NCI-H460 (cell line): Measurements from ENCODE around the gene AMOT. TPM values are rescaled to one million over a fixed set of nuclear protein-coding genes. Genes with fewer than 3 reads are reported as not detected.
"Not testable (repeated sequence)": the region's sequence is repeated elsewhere in the genome, so short reads cannot be mapped to it uniquely, and the experiment has no call there.

Source experiments
- DNase-seq: peaks from one replicate; pipeline ENCODE4 v3.0.0-alpha.2; 2016; ENCODE audit warnings: low read depth; ENCODE audit errors: extremely low read depth
- polyA plus RNA-seq: library from polyadenylated mRNA; depleted of rRNA; stranded (reverse); fragments of >200 nt; gene quantifications from 2 replicates; pipeline ENCODE4 v1.2.3, GENCODE V29; 2014; cell fraction: nucleus; rRNA removed
- total RNA-seq: library from RNA; depleted of rRNA; stranded (reverse); fragments of >200 nt; shearing (Covaris generic); gene quantifications from 2 replicates; pipeline ENCODE4 v1.2.3, GENCODE V29; 2014; rRNA removed

The AMOT gene, protein sequence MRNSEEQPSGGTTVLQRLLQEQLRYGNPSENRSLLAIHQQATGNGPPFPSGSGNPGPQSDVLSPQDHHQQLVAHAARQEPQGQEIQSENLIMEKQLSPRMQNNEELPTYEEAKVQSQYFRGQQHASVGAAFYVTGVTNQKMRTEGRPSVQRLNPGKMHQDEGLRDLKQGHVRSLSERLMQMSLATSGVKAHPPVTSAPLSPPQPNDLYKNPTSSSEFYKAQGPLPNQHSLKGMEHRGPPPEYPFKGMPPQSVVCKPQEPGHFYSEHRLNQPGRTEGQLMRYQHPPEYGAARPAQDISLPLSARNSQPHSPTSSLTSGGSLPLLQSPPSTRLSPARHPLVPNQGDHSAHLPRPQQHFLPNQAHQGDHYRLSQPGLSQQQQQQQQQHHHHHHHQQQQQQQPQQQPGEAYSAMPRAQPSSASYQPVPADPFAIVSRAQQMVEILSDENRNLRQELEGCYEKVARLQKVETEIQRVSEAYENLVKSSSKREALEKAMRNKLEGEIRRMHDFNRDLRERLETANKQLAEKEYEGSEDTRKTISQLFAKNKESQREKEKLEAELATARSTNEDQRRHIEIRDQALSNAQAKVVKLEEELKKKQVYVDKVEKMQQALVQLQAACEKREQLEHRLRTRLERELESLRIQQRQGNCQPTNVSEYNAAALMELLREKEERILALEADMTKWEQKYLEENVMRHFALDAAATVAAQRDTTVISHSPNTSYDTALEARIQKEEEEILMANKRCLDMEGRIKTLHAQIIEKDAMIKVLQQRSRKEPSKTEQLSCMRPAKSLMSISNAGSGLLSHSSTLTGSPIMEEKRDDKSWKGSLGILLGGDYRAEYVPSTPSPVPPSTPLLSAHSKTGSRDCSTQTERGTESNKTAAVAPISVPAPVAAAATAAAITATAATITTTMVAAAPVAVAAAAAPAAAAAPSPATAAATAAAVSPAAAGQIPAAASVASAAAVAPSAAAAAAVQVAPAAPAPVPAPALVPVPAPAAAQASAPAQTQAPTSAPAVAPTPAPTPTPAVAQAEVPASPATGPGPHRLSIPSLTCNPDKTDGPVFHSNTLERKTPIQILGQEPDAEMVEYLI
- 0.98 and 2.0 TPM in 2 replicates for total RNA-seq
- polyA plus RNA-seq, result 0.76 and 1.1 TPM in 2 replicates

DNA sequence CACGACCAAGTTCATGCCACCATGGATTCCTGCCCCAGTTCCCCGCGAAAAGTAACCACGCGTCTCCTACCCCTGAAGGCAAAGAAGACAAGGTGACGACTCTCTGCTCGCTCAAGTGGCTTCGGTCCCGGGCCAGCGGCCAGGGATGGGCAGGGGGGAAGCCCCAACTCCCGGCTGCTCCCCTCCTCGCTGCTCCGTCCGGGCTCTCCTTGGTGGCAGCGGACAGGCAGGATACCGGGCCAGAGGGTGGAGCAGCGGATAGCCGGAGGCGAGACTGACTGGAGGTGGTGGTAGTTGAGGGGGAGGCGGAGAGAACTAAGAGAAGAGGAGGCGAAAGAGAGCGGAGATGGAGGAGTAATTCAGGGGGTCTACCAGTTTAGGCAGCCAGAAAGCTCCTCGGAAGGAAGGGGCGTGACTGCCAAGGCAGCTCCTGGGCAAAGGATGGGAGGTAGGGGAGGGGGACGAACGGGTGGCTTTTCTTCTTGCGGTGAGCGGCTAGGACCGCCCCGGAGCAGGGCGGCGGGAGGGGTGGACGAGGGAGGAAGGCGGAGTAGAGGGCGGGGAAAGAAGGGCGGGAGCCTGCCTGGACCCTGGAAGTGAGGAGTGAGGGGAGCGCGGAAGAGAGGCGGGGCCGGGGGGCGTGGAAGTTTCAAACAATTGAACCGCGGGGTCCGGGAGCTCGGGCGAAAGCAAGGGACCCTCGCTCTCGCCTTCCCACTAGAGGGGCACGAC is at the start of gene AMOT:
Gene AMOT (minus strand): TSS at position 450 of the 732 bp plus-strand sequence. CDS start 17,705 bp downstream, outside the sequence.
- peak; percentile 52 for DNase-seq

DNA sequence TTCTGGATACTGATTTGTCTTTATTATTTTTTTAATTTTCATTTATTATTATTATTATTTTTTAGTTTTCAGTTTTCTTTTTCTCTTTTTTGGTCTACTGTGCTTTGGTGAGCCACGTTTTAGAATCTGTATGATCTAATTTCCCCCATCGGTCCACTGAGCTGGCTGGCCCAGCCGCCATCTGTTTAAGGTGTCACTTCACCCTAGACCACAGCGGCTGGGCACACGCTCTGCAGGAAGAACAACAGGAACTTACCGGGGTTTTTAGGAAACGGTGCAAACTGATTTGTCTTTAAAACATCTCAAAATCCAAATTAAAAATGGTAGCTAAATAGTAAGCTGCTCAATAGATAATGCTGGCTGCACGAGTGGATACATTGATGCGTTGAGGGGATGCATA is 48.8 kb upstream of the AMOT start:
- no peak for DNase-seq

DNA sequence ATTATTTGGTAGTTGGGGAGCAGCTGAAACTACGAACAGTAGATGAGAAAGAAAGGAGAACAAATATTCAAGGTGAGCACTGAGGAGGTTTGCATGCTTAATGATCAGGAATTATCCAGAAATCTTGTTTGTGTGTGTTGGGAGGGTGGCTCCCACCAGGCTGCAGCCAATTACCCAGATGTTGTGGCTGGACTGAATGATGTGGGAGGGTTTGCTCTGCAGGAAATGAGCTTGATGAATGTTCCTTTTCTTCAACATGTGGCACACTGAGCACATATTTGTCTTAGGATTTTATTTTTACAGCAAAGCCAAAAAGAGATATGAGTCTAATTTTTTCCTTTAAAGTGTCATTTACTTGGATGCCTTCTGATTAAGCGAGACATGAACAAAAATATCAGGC is 48.3 kb upstream of the AMOT start:
- no peak for DNase-seq

DNA sequence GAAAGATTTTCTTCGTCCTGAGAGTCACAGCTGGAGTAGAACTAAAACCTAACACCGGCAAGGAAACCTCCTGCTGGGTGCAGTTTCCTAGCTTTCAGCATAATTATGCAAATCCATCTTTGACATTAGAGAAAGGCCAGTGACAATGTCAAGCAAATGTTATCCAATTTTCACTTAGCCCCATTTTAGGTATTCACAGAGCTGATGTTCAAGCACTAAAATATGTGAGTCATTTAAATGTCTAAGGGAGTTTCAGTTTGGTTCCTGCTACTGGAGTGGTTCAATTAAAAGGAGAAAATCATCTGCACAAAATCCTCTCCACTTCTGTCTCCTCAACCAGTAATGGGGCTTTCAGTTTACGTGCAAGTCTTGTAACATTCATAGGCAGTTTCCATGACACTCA is 37.1 kb upstream of the AMOT start:
- DNase-seq, result no peak

DNA sequence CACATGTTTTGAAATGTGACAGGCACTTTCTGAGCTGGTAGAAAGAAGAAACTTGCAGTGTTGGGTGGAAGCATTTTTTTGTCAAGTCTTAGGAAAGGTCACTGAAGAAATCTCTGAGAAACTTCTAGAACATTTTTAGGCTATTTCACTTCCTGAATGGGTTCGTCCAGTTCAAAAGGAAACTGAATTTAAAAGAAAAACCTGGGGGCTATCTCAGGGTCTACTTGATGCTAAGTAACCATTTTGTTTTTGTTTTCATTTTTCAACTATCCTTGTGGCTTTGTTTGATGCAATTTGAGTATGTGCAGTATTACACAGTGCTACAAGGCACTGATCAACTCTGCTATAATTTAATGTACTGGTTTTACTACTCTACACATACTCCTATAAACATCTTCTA is 34.0 kb upstream of the AMOT start:
- DNase-seq, result no peak

DNA sequence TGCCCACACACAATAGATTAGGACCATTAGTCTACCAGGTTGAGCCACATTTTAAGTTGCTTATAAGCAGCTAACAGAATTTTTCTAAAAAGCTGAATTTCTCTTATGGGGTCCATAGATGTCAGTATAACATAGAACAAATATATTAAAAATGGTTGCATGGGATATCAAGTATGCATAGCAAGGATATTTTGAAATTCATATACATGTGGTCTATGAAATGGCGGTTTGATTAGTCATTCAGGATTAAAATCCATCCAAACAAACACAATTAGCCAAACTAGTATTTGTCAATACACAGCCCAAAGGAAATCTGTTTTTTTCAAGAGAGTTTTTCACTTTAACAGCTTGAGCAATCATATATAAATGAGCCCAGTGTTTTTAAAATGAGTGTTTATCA is 33.5 kb upstream of the AMOT start:
- no peak for DNase-seq

DNA sequence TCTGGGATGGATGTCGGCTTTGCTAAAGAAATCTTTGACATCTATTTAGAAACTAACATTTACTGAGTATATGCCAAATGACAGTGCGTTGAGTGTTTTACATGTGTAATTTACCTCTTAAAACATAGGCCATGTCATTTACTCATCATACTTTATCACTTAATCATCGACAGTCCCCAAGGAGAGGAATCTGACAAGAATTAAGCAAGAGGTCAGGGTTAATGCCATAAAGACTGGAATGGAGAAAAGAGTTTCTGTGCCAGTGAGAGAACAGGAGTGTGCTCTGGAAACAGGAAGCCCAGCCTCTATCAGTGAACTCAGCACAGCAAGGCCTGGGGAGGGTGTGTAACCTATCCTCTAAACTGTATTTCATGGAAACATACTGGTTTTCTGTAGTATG is 28.0 kb upstream of the AMOT start:
- DNase-seq, result peak; percentile 44

DNA sequence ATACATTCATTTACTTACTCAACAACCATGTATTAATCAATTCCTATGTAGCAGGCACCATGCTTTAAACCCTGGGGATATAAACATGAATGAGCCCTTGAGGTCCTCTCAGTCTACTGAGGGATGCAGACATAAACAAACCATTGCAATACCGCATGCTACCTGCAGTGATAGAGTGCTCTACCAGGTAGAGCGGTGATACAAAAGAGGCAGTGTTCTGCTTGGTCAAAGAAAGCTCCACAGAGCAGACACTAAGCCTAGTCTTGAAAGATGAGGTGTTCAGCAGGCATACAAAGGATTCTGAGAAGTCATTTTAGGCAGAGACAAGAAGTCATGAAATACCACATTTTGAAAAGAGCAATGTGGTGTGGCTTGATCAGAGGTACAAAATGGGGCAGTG is 26.9 kb upstream of the AMOT start:
- no peak for DNase-seq

DNA sequence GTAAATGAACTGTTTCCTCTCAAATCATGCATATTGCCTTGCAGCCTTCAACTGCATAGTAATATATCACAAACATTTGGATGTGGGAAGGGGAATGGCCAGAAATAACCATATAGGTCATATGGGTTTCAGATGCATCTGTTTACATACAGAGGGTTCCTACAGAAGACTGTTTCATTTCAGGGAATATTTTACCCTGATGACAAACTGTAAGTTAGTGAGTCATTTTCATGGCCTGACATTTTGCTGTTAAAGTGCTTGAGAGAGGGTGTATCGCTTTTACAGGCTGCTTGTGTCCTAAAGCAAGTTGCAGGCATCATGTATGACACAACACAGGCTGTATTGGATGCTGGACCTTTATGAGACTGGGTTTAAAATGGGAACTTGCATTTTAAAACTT is 25.5 kb upstream of the AMOT start:
- DNase-seq, result no peak

DNA sequence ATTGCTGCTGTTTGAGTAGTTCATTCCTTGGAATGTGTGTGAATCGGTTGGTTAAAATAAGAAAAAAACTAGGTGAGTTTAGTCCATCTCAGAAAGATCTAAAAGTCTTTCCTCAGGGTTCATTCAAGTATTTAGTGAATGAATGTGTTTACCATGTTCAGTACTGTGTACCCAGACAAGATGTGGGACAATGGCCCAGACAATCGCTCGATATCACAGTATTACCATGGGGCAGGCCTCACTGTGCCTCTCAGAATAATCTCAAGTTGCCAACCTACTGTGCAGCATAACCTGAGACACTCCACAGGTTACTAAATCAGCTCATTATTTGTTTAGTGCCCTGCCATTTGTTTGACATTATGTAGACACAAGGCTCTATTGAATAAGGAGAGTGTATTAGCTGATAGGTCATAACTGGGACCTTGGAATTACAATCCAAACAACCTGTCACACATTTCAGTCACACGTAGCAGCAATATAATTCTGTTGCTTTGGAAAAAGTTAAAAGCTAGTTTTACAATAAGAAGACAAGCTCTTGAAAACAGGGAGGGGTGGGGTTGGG is 24.9 kb upstream of the AMOT start:
- no peak for DNase-seq

DNA sequence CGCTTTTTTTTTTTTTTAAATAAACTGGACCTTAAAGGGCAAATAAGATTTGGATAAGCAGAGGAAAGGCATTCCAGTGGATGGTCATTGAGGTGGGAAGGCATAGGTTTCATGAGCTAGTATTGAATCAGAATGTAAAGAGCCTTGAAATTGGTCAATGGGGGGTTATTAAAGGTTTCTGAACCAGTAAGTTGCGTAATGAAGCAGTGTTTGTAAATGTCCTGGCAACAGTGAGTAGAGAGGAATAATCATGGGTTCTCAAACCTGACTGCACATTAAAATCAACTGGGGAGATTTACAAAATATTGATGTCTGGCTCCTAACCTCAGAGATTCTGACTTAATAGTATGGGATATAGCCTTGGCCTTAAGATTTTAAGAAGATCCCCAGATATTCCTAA is 23.2 kb upstream of the AMOT start:
- no peak for DNase-seq

DNA sequence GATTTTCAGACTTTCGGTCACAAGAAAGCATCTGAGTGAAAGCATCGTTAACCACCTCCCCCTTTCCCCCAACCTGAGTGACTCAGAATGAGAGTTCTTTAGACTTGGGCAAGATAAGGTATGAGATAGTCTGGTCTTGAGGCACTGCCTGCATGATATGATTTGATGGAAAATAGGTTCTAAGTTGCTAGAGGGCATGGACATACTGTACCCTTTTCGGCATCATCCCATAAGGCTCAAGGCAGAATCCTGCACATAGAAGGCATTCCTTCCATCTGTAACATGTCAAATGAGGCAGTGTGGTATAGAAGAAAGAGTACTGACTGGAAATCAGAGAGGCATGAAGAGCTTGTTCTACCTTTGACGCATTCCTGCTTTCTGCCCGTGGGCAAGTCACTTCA is 16.8 kb upstream of the AMOT start:
- no peak for DNase-seq

DNA sequence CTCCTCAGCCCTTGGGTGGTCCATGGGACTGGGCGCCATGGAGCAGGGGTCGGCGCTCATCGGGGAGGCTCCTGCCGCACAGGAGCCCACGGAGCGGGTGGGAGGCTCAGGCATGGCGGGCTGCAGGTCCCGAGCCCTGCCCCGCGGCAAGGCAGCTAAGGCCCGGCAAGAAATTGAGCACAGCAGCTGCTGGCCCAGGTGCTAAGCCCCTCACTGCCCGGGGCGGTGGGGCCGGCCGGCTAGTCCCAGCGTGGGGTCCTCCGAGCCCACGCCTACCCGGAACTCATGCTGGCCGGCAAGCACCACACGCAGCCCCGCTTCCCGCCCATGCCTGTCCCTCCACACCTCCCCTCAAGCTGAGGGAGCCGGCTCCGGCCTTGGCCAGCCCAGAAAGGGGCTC is 14.3 kb upstream of the AMOT start:
- not testable (repeated sequence) for DNase-seq

DNA sequence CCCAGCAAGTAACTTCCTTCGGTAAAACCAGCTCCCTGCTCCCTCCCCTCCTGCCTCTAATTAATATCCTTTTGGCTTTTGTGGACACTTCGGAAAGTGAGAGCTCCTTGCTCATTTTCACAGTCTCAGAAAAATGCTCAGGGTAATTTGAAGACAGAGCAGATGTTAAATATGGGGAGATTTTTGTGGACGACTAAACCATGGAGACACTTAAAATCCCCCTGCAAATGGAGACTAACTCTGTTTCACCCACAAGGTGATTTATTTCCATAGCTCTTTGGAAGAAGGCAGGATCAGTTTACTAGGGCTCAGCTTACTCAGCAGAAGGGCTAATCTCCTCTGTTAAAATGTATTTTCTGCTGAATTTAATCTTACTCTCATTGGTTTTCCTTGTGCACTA is 12.2 kb upstream of the AMOT start:
- no peak for DNase-seq

DNA sequence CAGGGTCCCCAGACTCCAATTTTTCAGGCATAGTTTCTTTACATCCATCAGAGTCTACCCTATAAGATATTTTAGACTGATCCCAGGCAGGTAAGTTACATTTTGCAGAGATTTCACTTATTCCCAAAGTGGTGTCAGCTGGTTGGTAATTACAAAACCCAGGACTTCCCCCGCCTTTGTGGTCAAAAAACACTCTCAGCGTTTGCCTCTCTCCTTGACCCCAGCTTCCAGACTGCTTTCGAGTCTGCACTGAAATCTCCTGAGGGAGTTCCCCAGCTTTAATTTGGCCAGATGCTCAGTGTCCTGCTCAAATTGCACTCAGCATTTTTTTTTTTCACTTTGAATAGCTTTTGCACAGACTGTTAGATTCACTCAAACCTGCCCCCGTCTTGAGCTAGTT is 11.2 kb upstream of the AMOT start:
- no peak for DNase-seq

DNA sequence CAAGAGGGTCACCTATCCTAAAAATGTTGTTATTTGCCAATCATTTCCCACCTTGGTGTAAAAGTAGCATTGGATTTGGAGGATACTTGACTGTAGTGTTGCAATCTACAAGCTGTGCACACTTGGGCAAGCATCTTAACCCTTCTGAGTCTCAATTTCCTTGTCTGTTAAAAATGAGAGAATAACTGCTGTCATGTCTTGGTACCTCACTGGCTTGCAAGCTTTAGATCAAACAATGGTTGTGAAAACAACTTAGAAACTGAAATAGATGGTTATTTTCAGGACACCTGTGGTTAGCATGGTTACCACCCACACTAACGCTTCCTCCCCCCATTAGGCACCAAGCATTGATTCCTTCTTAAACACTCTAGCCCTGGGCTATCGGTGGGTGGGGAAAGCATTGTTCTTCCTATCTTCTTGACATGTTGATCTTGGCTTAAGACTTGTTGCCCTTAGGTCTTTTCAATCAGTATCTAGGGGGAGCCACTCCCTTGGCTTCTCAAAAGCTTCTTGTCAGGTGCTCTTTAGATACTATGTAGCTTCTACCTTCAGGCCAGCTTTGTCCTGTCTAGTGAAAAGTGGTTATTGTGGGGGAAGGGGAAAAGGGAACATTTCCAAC is 10.6 kb upstream of the AMOT start:
- no peak for DNase-seq

DNA sequence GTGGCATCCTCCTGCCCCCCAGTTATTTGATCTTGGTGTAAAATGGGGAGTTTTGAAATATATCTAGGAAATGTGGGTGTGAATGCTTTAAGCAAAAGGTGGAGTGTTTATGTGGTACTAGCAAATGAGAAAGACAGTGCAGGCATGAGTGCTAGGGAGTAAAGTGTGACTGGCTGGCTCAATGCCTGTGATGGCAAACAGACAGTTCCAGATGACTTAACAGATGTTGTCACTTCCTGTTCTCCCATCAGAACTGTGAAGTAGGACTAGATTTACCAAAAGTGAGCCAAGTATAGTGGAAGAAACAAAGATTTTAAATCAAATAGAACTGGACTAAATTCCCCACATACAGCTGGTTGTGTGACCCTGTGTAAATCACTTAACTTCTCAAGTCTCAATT is 8.4 kb upstream of the AMOT start:
- no peak for DNase-seq

DNA sequence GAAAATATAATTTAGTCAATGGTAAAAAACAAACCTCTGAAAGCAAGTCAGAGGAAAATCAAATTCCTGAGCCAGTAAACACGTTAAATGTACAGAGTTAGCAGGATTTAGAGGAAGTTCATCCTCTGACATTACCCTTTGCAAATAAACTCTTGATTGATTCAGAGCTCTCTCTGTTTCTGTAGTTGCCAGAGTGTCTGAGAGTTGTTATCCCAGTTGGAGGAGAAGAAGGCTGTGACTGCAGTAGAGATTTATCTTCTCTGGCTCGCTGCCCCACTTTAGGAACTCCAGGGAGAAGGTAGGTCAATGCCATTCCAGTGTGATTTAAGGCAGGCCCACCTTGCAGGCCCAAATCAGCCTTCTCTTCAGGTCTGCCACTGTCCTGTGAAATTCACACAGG is 6.2 kb upstream of the AMOT start:
- DNase-seq, result no peak

DNA sequence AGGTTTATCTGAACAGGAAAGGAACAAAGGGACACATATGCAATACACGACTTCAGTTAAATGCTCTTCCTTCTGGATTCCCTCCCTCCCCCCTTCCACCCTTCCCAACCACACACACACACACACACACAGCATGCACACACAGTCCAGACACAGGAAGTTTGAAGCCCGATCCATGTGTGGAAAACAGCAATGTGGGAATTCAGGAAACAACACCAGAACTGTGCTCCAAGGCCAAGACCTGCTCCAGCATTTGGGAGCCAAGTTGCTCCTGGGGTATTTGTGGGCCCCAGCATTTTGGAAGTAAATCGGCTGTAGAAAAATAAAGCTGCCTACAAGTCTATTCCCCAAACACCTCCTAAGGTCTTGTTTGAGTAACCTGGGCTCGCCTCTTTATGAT is 5.6 kb upstream of the AMOT start:
- DNase-seq, result no peak

DNA sequence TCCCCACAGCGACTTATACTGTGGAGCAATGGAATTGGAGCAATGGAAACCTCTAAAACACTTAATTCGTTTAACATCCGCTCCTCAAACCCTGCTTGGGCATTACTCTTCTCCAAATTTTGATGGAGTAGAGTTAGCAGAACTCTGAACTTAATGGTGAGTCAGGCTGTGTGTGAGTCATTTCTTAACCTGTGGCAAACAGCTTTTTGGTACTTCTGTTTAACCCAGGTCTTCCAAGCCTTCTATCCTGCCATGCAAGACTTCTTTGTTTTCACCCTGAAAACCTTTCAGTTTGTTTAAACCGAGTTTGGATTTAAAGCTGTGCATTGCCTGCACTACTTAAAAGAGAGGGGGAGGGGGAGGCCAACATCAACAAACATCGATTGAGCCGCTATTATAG is 3.6 kb upstream of the AMOT start:
- no peak for DNase-seq
